ENCODE measurements around the gene SPTBN1. TPM values are rescaled to one million over a fixed set of nuclear protein-coding genes. Genes with fewer than 3 reads are reported as not detected.

Gene SPTBN1
- polyA plus RNA-seq, 2 of the 4 experiments (the other 2 are of a cell fraction), result 105 to 126 TPM

- no peak for TF ChIP-seq RARB (CRISPR knock-in tag; IDR thresholded peaks at IDR 0.05)
- no peak for TF ChIP-seq PBX3 (IDR thresholded peaks at IDR 0.05)
- no peak for TF ChIP-seq RFX5 (IDR thresholded peaks at IDR 0.05)
- TF ChIP-seq KDM5A (IDR thresholded peaks at IDR 0.05), result no peak
- peak; percentile 53 for TF ChIP-seq HDAC2 (IDR thresholded peaks at IDR 0.05)
- peak; percentile 7; the same call in 1 of the 2 replicates for TF ChIP-seq POLR2A (IDR thresholded peaks at IDR 0.05; ENCODE audit: low read length)
- TF ChIP-seq HMGXB4 (CRISPR knock-in tag; IDR thresholded peaks at IDR 0.05; ENCODE audit: borderline replicate concordance), result no peak
- no peak for TF ChIP-seq JUNB (IDR thresholded peaks at IDR 0.05)
- no peak for TF ChIP-seq HOXA7 (CRISPR knock-in tag; IDR thresholded peaks at IDR 0.05)
- no peak; a peak in 2 of 5 replicates for TF ChIP-seq RAD21 (conservative IDR thresholded peaks at IDR 0.05 in 1 of 2, IDR thresholded peaks at IDR 0.05 in 1 of 2)
- TF ChIP-seq RNF2 (IDR thresholded peaks at IDR 0.05; ENCODE audit: borderline replicate concordance, low read depth), result no peak
- no peak for TF ChIP-seq TFCP2L1 (CRISPR knock-in tag; IDR thresholded peaks at IDR 0.05)
- TF ChIP-seq HES2 (IDR thresholded peaks at IDR 0.05), result no peak
- TF ChIP-seq CTCF (IDR thresholded peaks at IDR 0.05), result no peak
- no peak for TF ChIP-seq CHD2 (IDR thresholded peaks at IDR 0.05; ENCODE audit: low read length, partially characterized antibody)
- TF ChIP-seq MAFK (IDR thresholded peaks at IDR 0.05; ENCODE audit: partially characterized antibody), result no peak
- no peak for TF ChIP-seq ZFP36 (IDR thresholded peaks at IDR 0.05; ENCODE audit: borderline replicate concordance, partially characterized antibody)
- TF ChIP-seq ATOH8 (CRISPR knock-in tag; IDR thresholded peaks at IDR 0.05; ENCODE audit: low read depth), result no peak
- TF ChIP-seq MAX (IDR thresholded peaks at IDR 0.05), result no peak
- TF ChIP-seq POLR2AphosphoS2 (conservative IDR thresholded peaks at IDR 0.05; ENCODE audit: low read length), result no peak
- TF ChIP-seq HEYL (CRISPR knock-in tag; IDR thresholded peaks at IDR 0.05), result no peak
- no peak for TF ChIP-seq ESRRA (IDR thresholded peaks at IDR 0.05; ENCODE audit: borderline replicate concordance, low read length)
- TF ChIP-seq BHLHE40 (IDR thresholded peaks at IDR 0.05; ENCODE audit: low read depth, low read length), result no peak
- TF ChIP-seq ZSCAN20 (CRISPR knock-in tag; IDR thresholded peaks at IDR 0.05), result no peak
- TF ChIP-seq TP53 (CRISPR knock-in tag; IDR thresholded peaks at IDR 0.05), result no peak
- no peak for TF ChIP-seq ELK1 (IDR thresholded peaks at IDR 0.05; ENCODE audit: low read depth, low read length)
- TF ChIP-seq FOSB (CRISPR knock-in tag; IDR thresholded peaks at IDR 0.05), result no peak
- TF ChIP-seq MAZ (IDR thresholded peaks at IDR 0.05; ENCODE audit: borderline replicate concordance, low read depth, low read length), result no peak
- no peak for TF ChIP-seq CBX2 (IDR thresholded peaks at IDR 0.05; ENCODE audit: borderline replicate concordance, low read depth)
- TF ChIP-seq PHF8 (IDR thresholded peaks at IDR 0.05; ENCODE audit: borderline replicate concordance, low read depth), result 0 out of 2 replicates have a peak, but pooled peaks have one; percentile 3
- no peak for TF ChIP-seq HOXB13 (CRISPR knock-in tag; IDR thresholded peaks at IDR 0.05; ENCODE audit: low read depth)
- TF ChIP-seq NFE2L2 (conservative IDR thresholded peaks at IDR 0.05; ENCODE audit: low read length), result no peak
- no peak for TF ChIP-seq NR3C1 (IDR thresholded peaks at IDR 0.05)
- no peak for TF ChIP-seq USF2 (IDR thresholded peaks at IDR 0.05)
- 0 out of 3 replicates have a peak, but pooled peaks have one; percentile 5 for TF ChIP-seq SMC3 (IDR thresholded peaks at IDR 0.05)
- no peak for TF ChIP-seq RCOR1 (IDR thresholded peaks at IDR 0.05; ENCODE audit: low read depth, low read length)
These were observed 102.3 kb downstream of the SPTBN1 start (continued) for GRCh38 chr2:54558188-54559005.
